NCI-H2107 treated with DMSO at 0.1 percent for 48 hours (cell line): ENCODE results near the gene PPM1A.

Source experiments
- DNase-seq: peaks from one replicate; lab custom pipeline; 2025; ENCODE audit not compliant: unreplicated experiment; lab: John Stamatoyannopoulos, UW

The PPM1A gene

GRCh38 chr14:60248697-60249318, at the start of gene PPM1A:
Gene PPM1A, plus strand, starts transcription at chr14:60249221. Its CDS starts 33,483 bp downstream, at chr14:60282704.
- DNase-seq, result peak; percentile 98

GRCh38 chr14:60199321-60199720, 49.7 kb upstream of the PPM1A start:
- no peak for DNase-seq

- DNase-seq, result no peak
Measured at GRCh38 chr14:60204104-60204842, 44.7 kb upstream of the PPM1A start.

GRCh38 chr14:60204843-60205774, 43.9 kb upstream of the PPM1A start:
- DNase-seq, result peak; percentile 23

- DNase-seq, result no peak
Measured at GRCh38 chr14:60206249-60206670, 42.8 kb upstream of the PPM1A start.

- no peak for DNase-seq
Measured at GRCh38 chr14:60206837-60207533, 42.0 kb upstream of the PPM1A start.

GRCh38 chr14:60210703-60211102, 38.3 kb upstream of the PPM1A start:
- no peak for DNase-seq

- peak; percentile 37 for DNase-seq
Measured at GRCh38 chr14:60211153-60211552, 37.9 kb upstream of the PPM1A start.

- no peak for DNase-seq
Measured at GRCh38 chr14:60212503-60213371, 36.3 kb upstream of the PPM1A start.

- no peak for DNase-seq
Measured at GRCh38 chr14:60214003-60214402, 35.0 kb upstream of the PPM1A start.

- no peak for DNase-seq
Measured at GRCh38 chr14:60214415-60215126, 34.5 kb upstream of the PPM1A start.

GRCh38 chr14:60215127-60215444, 33.9 kb upstream of the PPM1A start:
- DNase-seq, result no peak

GRCh38 chr14:60215520-60216420, 33.3 kb upstream of the PPM1A start:
- DNase-seq, result no peak

GRCh38 chr14:60217713-60218112, 31.3 kb upstream of the PPM1A start:
- peak; percentile 71 for DNase-seq

- no peak for DNase-seq
Measured at GRCh38 chr14:60220084-60220483, 28.9 kb upstream of the PPM1A start.

GRCh38 chr14:60220917-60221316, 28.1 kb upstream of the PPM1A start:
- no peak for DNase-seq

GRCh38 chr14:60221457-60221856, 27.6 kb upstream of the PPM1A start:
- no peak for DNase-seq

- peak; percentile 75 for DNase-seq
Measured at GRCh38 chr14:60222820-60223219, 26.2 kb upstream of the PPM1A start.
